GM20000 (cell line): Measurements from ENCODE around the gene ITGA8.

Experiments
- DNase-seq: peaks from one replicate; pipeline ENCODE4 v3.0.0; 2012; ENCODE audit warnings: low spot score
- CTCF ChIP-seq: IDR thresholded peaks from 2 replicates; pipeline ENCODE4 v1.5.1; 2012; ENCODE audit warnings: mild to moderate bottlenecking, control low read depth; ENCODE audit errors: extremely low read depth, missing control alignments

The ITGA8 gene

GRCh38 chr10:15485684-15486316, 233.9 kb downstream of the ITGA8 start:
- DNase-seq: no peak

DNA sequence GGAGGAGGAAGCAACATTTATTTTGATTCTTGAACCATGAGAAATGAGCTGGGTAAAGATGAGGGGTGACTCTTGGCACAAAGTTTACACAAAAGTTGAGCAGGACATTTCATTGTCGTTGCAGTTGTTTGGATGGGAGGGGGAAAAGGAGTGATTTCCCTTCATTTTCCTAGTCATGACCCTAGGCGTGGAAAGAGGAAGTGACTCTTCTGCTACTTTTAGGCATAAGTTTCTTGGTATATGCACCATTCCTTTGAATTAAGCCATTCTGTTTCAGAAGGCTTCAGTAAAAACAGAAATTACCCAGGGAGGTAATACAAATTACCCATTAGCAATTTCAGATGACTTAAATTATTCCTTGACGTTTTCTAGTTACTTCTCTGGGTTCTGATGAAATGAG, 234.7 kb downstream of the ITGA8 start:
- TF ChIP-seq CTCF: no peak

More at GRCh38 chr10:15485684-15486316, 233.9 kb downstream of the ITGA8 start:
- no peak for TF ChIP-seq CTCF

DNA sequence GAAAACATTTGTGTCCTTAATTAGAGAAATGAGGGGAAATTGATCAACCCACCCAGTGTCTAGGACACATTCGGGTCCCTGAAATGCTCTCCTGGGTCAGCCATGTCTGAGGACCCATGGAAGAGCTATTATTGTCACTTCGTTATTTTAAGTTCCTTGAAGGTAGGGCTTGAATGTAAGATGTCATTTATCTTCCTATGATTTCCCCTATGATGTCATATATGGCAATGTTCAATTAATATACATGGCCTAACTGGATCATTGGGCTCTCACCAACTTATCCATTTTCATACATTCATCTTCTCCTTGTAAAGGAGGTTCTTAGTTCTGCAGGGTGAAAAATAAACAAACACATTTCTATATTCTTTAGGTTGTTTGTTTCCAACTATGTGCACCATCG, 235.6 kb downstream of the ITGA8 start:
- no peak for TF ChIP-seq CTCF
- no peak for DNase-seq

More for the DNA sequence above, 234.7 kb downstream of the ITGA8 start:
- no peak for DNase-seq

- no peak for TF ChIP-seq CTCF
- DNase-seq: no peak
Measured at GRCh38 chr10:15483215-15484075, 236.3 kb downstream of the ITGA8 start.

DNA sequence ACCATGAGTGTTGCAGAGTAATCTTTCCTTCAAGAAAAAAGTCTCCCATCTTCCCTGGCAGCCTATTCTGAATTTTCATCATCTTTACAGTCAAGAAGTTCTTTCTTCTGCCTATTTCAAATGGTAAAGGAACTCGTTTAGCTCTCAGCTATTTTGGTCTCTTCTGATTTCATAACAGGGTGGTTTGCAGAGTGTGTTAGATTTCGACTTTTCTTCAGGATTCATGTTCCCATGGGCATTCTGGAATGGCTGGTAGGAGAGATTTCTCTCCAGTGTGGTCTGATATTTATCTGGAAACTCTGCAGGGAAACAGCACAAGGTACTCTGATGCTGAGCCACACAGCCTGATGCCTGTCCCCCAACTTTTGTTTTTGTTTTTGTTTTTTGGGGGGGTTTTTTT, 237.6 kb downstream of the ITGA8 start:
- TF ChIP-seq CTCF: no peak
- DNase-seq: no peak

GRCh38 chr10:15478950-15479349, 240.8 kb downstream of the ITGA8 start:
- no peak for TF ChIP-seq CTCF
- DNase-seq: no peak

GRCh38 chr10:15478429-15478828, 241.3 kb downstream of the ITGA8 start:
- TF ChIP-seq CTCF: no peak
- no peak for DNase-seq
